Jurkat, Clone E6-1 (cell line): ENCODE measurements around the gene SEMA5A.

Experiments used
- DNase-seq: peaks from one replicate; pipeline ENCODE4 v3.0.0-alpha.2; 2011; ENCODE audit warnings: low read depth, low spot score
- H3K4me3 ChIP-seq: 2 replicates; pipeline ENCODE4 v1.5.1; 2011; ENCODE audit warnings: mild to moderate bottlenecking, low read length, control low read depth, moderate library complexity

Gene SEMA5A

GRCh38 chr5:9490494-9491097, 55.3 kb downstream of the SEMA5A start:
- no peak for DNase-seq
- no peak overlapping the region for H3K4me3 ChIP-seq

- no peak overlapping the region for H3K4me3 ChIP-seq
- DNase-seq, result no peak
Measured at GRCh38 chr5:9483779-9484178, 62.1 kb downstream of the SEMA5A start.

DNA sequence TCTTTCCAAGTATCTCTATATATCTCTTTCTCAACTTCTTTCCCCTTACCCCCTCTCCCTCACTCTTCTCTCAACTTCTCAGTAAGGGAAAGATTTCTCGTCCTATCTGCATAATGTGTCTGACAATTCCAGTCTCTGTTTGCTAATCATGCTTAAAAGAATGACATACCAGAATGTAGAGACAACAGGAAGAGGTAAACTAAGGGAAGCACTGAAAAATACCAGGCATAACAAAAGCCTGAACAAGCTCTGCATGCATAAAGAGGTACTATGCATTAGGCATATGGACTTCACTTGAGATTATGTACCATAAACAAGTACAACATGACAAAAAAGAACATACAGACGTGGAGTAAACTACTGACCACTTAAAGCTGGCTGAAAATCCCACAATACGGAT, 62.6 kb downstream of the SEMA5A start:
- no peak for DNase-seq
- no peak overlapping the region for H3K4me3 ChIP-seq

DNA sequence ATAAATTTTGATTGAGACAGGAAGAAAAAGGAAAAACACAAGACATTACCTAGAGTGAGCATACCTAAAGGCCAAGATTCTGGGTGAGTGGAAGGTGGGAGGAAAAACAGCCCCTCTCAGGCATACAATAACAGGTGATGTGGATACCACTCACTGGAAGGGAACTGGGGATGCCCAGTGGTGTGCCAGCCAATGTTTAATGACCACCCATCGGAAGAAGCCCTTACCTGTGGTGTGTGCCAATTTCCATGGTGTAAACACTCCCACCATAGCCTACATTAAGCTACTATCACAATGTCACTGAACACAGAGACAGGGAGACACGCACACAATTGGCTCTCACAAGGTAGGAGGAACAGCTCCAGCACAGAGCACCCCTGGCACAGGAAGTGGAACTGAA, 63.5 kb downstream of the SEMA5A start:
- no peak for DNase-seq
- H3K4me3 ChIP-seq, result no peak overlapping the region

- H3K4me3 ChIP-seq, result no peak overlapping the region
- DNase-seq, result no peak
Measured at GRCh38 chr5:9480499-9480898, 65.4 kb downstream of the SEMA5A start.

DNA sequence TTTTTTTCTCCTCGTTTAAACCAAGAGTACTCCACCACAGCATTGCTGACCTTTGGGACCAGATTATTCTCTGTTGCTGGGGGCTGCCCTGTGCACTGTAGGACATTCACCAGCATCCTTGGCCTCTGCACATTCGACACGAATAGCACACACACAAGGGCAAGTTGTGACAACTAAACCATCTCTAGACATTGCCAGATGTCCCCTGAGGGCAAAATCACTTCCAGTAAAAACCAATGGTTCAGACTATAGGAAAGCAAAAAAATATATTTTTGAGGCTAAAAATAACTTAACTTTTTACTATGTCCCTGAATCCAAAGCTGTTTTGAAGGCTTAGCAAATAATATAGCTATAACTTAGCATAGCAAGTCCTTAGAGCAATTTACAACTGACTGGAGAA, 65.9 kb downstream of the SEMA5A start:
- no peak for DNase-seq
- no peak overlapping the region for H3K4me3 ChIP-seq

GRCh38 chr5:9479361-9479760, 66.5 kb downstream of the SEMA5A start:
- H3K4me3 ChIP-seq, result no peak overlapping the region
- DNase-seq, result no peak

- no peak for DNase-seq
Measured at GRCh38 chr5:9477537-9477936, 68.3 kb downstream of the SEMA5A start.

GRCh38 chr5:9474219-9475002, 71.5 kb downstream of the SEMA5A start:
- no peak overlapping the region for H3K4me3 ChIP-seq
- no peak for DNase-seq

More at GRCh38 chr5:9477537-9477936, 68.3 kb downstream of the SEMA5A start:
- H3K4me3 ChIP-seq, result no peak overlapping the region

DNA sequence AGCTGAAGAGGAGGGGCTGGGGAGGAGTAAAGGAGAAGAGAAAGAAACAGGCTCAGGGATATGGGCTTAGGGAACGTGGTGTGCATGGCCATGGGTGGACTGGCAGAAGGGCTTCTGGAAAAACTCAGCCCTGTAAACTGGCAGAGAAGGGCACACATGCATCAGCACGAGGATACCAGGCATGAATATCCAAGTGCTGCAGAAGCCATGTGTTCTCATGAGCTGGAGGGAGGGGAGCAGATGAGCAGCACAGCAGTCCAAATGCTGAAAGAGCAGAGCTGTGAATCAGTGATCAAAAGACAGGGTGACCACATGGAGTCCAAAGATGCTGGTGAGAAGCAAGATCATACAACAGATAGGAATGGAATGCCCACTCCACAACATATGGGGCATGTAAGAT, 72.3 kb downstream of the SEMA5A start:
- H3K4me3 ChIP-seq, result no peak overlapping the region
- no peak for DNase-seq

GRCh38 chr5:9470410-9470809, 75.5 kb downstream of the SEMA5A start:
- H3K4me3 ChIP-seq, result no peak overlapping the region
- no peak for DNase-seq

DNA sequence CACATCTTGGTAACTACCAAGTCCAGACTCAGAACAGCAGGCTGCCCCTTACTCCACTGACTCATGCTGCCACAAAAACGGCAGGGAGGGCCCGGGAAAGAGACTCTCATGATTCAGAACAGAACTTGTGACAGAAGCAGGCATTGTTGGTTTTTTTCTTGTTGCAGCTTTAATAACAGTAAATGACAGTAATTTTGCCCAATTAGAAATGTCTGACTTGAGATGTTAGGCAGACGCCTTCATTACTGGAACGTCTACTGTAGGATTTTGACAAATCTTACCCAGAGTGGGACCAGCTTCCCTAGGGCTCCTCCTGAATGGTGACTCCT, 77.9 kb downstream of the SEMA5A start:
- no peak overlapping the region for H3K4me3 ChIP-seq
- DNase-seq, result no peak

DNA sequence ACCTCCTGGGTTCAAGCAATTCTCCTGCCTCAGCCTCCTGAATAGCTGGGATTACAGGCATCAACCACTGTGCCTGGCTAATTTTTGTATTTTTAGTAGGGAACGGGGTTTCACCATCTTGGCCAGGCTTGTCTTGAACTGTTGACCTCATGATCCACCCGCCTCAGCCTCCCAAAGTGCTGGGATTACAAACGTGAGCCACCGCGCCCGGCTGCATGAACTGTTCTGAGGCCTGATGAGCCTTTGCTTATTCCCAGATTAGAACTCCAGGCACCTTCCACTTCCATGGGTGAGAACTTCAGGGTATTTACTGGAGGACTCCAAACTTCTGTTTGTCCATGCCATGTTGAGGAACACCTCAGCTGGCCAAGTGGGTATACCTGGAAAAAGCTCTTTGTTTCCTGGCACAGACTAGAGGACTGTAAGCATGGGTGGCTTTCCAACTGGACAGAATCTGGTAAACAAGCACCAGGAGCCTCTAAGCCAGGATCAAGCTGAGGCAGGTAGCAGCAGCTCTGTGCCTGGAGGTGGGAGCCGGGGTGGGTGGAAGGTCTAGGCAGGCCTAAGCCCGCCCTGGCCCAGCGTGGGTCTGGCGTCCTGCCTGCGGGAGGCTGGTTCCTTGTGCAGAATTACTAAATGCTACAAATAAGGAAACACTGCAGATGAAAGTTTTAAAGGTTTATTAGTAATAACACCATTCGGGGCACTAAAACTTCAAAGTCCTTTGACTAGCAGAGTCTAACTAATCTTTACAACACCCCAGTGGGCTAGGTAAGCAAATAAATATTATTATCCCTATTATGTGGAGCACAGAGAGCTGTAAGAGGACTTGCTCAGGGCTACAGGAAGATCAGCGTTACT, 78.4 kb downstream of the SEMA5A start:
- no peak overlapping the region for H3K4me3 ChIP-seq
- no peak for DNase-seq

DNA sequence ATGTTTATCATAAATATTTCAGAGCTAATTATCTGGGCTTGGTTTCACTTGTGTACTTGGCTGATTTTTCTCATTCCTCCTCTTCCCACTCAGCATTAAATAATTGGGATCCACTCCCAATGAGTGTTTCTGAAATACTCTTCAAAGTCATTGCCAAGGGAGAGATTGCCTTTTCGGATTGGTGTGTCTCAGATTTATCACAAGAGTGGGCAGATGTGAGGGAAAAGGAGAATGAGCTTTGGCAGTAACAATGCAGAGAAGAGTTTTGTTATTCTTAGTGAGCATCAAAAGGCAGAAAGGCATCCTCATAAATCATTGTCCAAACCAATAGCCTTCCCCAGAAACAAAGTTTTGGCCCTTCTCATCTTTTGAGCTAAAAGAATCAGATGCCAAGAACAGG, 79.2 kb downstream of the SEMA5A start:
- no peak overlapping the region for H3K4me3 ChIP-seq
- DNase-seq, result no peak

DNA sequence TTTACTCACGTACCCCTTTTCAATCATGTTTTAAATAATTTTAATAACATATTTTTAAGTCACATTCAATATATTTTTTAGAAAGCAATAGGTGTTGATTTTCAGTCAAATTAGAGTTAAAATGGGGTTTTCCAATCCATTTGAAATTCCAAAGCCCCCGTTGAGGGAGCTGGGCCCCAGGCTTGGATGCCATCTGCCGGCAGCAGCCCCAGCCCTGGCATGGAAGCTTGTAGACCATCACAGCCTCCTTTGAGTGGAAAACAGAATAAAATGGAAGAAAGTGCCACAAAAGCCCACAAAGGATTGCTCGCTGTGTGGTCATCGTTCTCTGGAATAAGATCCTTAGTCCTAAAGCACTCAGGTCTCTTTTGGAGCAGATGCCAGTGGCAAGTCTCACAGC, 81.4 kb downstream of the SEMA5A start:
- DNase-seq, result no peak
- H3K4me3 ChIP-seq, result no peak overlapping the region

DNA sequence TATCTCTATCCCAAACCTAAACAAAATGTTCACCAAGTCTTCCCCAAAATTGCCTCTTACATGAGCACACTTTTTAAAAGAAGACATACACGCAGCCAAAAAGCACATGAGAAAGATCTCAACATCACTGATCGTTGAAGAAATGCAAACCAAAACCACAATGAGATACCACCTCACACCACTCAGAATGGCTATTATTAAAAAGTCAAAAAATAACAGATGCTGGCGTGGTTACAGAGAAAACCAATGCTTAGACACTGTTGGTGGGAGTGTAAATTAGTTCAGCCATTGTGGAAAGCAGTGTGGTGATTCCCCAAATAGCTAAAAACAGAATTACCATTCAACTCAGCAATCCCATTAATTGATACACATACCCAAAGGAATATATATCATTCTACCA, 83.8 kb downstream of the SEMA5A start:
- DNase-seq, result no peak
- no peak overlapping the region for H3K4me3 ChIP-seq

DNA sequence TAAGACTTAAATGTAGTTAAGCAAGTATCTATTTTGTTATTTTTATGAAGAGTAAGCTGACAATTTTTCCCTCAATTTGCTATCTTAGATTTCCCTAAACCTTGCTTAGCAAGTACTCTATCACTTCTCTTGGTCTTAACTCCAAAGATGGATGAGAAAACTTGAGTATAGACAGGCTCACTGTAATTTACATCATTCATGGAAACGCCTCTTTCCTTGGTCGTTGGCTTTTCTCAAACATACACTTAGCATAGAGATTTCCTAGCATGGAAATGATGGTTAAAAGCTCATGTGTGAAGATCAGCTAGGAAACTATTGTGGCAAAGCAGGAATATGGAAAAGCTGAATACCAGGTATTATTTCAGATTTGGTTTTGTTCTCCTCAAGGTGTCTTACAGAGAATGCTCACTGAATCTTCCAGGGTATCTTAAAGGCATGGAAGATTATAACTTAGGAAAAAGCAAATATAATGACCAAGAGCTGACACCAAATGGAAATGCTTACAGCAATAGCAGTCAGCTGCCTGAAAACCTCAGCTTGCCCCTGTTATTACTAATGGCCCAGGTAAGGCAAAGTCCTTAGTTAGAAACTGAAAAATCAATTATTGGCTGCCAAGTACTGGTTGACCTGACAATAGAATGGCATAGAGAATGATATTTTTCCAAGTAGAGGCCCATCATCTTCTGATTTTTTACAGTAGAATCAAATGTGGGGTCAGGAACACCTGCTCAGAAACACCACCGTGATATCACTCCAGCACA, 84.8 kb downstream of the SEMA5A start:
- no peak for DNase-seq
- H3K4me3 ChIP-seq, result no peak overlapping the region

- no peak overlapping the region for H3K4me3 ChIP-seq
- DNase-seq, result no peak
Measured at GRCh38 chr5:9456435-9457042, 89.3 kb downstream of the SEMA5A start.

DNA sequence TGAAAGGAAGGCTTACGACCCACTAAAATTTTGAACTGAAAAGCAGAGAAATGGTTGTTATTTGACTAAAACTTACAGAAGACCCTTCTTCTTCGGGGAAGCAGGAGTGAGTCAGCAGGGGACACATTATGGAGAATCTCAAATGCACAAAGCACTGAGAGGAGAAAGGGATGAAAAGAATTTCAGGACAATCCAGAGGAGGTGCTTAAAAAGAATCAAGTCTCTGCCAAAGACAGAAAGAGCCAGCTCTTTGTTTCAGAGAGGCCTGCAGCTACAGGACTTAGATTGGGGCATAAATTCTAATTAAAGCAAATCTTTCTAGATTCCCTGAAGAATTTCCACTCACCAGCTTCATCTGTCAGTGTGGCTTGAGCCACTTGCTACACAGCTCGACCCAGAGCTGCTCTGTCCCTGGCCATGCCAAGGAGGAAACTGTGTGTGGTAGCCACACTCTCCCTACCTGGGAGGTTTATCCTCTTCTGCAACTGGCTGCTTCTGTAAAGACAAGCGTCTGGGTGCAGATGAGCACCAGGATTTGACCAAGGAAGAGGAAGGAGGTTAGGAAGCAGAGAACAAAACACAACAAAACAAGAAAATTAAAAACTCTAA, 89.9 kb downstream of the SEMA5A start:
- no peak overlapping the region for H3K4me3 ChIP-seq

More for the DNA sequence above, 89.9 kb downstream of the SEMA5A start:
- no peak for DNase-seq
